ENCODE measurements around the gene PIGC.
A peak's percentile ranks its signal among the peaks of the same experiment; 100 is the strongest.

Gene PIGC

DNA sequence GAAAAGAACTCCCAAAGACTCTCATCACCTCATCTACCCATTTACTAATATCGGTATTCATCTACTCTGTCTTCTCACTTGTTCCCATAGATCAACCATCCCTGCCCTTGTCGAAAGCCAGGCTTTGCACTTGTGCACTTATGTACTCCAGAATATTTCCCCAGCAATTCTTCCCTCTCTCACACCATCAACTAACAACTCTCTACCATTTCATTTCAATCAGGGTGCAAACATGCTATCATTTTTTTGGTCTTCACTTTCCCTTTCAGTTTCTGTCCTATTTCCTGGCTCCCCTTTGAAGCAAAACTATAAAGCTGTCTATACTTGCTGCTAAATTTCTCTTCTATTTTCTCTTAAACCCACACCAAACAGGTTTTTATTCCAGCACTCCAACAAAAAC, 16.7 kb downstream of the PIGC start:
- no peak for DNase-seq

DNA sequence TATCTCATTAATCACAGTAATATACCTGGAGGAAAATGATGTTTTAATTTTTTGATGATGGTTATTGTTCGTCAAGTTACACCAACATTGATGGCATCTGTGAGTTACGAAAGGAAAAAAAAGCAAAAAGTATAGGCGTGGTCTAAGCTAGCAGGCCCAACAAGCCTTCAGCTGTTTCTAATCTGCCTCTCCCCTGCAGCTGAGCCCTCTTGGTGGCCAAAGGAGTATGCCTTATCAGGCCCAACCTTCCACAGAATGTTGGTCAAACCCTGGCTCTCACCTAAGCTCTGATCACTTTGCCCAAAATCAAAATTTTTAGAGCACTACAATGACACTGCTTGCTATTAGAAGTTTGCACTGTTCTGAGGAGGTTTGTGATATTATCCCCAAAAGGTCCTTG, 18.5 kb downstream of the PIGC start:
- DNase-seq: no peak

DNA sequence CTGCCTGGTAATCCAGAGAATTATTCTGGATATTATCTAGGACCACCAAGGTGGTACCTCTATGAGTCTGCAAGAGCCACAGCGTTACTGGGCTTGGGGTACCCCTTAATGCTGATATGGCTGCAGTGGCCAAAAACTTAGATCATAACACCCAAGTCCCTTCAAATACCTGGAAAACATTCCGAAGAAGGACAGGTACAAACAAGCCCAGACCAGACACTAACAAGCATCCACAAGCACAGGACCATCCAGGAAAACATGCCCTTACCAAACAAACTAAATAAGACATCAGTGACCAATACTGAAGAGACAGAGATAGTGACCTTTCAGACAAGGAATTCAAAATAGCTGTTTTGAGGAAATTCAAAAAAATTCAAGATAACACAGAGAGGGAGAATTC, 20.5 kb downstream of the PIGC start:
- no peak for DNase-seq

DNA sequence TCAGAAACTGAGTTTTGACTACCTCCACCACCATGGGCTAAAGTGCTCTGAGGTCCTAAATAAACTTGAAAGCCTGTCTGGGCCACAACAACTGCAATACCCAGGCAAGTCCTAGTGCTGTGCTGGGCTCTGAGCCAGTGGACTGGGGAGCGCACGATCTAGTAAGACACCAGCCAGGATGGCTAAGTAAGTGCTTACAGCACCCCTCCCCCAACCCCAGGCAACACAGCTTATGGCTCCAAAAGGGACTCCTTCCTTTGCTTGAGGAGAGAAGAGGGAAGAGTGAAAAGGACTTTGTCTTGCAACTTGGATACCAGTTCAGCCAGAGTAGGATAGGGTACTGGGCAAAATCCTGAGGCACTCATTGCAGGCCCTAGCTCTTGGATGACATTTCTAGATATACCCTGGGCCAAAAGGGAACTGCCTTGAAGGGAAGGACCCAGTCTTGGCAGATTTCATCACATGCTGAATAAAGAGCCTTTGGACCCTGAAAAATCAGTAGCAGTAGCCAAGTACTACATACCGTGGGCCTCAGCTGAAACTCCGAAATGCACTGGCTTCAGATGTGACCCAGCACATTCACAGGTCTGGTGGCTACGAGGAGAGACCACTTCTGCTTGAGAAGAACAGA, 21.8 kb downstream of the PIGC start:
- DNase-seq: no peak

DNA sequence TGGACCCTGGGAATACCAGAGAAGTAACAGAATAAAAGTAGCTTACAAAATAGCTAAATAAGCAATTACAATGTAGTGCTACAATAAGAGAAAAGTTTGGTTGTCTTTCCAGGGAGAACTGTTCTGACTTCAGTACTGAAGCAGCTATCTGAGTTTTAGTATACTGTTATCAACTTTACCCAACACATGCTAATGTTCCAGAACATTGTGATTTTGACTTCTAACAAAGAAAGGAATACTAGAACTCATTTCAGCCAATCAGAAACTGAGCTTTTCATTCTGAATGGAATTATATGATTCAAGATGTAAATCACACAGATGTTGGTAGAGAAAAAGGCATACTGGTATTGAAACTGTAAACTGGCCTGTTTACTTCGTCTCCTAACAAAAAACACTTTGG, 23.5 kb downstream of the PIGC start, which contains the start of gene C1orf105:
C1orf105 (plus strand) TSS at position 301 of the 400 bp plus-strand sequence. CDS start 201 bp downstream, outside the sequence.
- DNase-seq: no peak

DNA sequence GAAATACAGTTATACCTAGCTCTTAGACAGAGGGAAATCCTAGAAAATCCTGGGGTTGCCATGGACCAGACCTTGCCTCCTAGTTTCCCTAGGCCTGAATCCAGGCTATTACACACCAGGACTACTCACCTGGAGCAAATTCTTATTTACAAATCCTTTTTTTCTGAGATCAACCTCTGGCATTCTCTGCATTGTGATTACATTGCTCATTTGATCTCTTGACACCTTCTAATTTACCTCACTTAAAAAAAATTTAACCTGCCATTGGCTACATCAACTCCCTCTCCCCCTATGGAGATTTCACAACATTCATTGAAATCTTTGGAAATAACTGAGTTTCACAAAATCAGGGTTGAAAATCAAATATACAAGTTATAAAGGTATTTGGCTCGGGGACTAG, 26.3 kb downstream of the PIGC start:
- DNase-seq: no peak

DNA sequence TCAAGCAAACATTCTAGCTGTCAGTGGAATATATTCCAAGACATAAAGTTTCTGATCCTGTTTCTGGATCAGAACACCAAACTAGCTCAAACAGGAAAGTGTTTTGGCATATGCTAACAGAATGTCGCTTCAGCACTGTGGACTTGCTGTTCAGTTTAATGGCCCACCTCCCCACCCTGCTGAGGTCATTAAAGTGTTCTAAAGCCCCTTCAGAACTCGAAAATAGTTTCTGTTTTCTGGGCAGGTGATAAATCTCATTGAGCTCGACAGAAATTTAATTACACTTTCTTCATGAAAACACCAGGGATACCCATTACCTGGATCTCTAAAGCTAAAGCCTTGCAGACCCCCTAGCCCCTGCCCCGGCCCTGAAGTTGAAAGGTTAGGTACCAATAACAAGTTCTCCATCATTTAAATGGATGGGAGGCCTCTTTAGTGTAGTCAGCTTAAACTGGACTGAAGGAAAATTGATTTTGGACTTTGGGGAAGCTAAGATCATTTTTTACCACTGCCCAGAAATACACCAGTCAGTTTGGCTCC, 27.3 kb downstream of the PIGC start:
- DNase-seq: no peak

DNA sequence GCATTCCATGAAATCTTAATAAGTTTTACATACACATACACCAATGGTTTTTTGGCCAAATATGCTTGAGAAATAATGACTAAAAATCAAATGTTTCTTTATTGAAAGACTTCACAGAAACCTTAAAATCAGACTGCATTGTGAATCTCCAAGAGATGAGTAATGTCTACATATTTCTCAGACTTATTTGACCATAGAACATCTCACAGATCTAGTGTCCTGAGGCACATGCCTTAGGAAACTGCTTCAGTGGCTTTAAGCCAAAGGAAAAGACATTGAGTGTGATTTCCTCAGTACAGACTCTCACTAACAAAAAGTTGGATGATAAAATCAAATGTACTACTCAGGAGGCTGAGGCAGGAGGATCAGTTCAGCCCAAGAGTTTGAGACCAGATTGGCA, 29.5 kb downstream of the PIGC start:
- DNase-seq: no peak

DNA sequence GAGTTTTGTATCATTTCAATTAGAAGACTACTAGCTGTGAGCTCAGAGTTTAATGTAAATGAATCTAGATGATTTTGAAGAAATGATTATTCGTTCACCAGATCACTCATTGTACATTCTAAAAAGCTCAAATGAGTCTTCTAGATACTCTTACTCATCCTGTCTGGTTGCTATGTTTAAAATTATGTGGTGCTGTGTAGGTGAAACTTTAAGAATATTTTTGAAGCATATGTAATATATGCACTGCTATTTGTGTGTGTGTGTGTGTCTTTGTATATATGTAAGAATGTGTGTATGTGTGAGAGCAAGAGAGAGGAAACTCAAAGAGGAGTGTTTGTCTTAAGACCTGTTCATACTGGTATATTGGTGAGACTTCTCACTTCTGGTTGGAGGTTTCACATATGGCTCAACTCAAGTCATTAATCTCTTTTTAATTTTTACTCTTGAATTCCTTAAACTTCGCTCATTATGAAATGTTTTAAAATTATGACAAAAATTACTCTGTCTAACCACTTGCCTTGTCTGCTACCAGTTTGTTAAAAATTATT, 32.0 kb downstream of the PIGC start:
- DNase-seq: no peak

DNA sequence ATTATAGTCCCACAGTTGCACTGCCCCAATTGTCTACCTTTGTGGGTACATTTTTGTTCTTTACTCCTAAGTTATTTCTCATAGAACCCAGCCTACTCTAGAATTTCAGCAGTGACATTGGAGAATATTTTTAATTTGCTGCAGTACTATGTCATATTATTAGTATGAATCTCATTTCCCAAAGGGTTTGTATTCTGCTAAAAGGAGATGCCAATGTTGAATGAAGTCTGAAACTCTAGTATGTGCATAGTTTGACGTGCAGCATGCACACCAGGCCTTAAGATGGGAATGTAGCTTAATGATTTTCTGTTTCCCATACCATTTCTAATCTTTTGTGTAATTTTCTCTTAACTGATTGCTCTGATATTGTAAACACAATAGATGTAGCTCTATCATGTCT, 33.8 kb downstream of the PIGC start:
- DNase-seq: no peak

DNA sequence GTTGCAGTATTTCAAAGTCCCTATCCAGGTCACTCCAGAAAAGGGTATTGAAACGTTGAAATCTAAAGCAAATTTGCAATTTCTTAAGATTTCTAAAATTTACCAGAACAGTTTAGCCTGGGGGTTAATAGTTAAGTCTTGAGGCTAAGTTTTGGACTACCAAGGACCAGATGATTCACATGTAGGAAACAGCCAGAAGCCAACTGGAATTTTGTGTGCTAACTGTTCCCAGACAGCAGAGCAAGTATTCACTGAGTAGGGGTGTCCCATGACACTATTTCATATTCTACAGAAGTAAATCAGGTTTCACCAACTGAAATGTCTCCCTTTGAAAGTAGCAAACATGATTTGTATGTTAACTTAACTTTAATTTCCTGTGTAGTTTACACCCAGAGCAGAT, 34.9 kb downstream of the PIGC start:
- DNase-seq: no peak

DNA sequence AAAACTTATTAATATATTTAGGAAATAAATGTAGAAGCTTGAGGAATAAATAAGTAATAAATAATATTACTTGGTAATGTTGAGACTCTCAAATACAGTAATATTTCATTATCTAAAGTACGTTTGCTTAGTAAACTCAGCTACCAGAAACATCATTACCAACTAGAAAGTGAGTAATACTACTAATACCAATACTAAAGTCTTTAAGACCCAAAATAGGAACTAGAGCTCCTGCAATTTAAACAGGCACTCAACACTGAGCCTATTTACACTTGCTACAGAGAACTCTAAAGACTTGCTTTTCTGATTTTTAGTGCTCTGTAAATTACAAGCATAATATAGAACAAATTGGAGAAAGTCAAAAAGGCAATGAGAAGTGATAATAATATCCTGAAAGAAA, 36.9 kb downstream of the PIGC start:
- DNase-seq: no peak

DNA sequence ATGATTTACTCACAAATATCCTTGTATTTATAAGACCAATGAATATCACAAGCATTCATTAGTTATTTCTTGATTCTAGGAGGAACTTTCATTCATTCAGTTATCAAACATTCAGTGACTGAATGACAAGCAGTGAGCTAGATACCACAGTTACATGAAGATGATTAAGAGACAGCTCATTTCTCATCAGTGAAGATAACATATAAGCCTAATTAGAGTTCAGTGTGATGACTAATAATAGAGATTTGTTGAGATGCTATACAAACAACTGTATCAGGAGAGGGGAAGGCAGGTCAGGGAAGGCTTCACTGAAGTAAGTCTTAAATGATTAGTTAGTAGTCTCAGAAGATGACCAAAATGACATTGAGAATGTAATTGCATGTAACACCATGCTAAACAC, 38.0 kb downstream of the PIGC start:
- DNase-seq: no peak

DNA sequence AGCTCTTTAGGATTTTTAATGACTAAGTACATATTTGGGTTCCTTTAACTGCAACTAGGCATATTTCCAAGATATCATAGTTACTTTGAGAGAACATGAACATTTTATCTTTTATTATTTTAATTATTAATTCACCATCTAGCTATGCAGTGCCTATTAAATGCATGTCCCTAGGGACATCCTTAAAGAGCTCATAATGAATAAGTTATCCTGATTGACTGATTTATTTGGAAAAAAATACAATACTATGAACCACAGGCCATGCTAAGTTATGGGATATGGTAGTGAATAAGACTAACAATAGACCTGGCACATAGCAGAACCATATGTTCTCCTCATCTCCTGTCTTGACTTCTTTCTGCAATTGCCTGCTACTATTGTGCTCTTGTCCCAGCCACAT, 39.7 kb downstream of the PIGC start:
- no peak for DNase-seq

DNA sequence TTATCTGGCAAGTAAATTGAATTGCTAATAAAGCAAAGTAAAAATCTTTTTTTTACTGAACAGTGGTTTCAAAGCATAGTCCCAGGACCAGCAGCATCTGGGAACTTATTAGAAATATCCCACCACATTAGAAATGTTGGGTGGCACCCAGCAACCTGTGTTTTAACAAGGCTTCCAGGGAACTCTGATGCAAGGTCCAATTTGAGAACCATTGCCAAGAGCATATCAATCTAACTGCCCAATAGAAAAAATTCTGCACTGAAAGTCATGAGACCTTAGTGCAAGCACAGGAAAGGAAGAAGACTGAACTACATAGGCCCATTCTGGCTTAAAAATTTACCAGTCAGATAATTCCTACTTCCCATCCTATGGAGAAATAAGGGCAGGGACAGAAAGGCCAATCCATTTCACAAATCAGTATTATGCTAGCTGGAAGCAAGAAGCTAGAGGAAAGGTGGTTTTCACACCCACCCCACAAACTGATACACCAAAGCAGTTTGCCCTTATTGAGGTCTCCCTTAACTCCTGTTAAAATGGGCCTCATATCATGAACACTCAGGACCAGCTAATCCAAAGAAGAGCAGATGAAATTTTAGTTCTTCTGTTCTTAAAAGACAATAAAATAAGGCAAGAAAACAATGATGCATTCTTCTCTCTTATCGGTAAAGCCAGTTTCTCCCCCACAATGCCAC, 40.8 kb downstream of the PIGC start:
- DNase-seq: no peak

DNA sequence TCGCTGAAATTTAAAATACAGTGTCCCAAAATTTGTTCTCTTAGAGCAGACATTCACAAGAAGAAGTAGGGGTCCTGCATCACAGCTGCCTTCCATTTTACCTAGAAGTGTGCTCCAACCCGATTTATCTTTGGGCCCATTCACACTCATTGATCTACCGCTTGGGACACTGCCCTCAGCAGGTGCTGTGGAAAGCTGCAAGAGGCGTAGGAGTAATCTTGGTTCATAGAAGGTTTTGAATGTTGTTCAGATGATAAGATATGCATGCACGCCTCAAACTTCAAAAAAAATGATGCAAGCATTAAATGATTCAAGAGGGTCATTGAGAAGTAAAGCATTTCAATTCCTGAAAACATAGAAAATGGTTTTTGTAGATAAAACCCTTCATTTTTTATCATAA, 42.0 kb downstream of the PIGC start:
- DNase-seq: no peak

DNA sequence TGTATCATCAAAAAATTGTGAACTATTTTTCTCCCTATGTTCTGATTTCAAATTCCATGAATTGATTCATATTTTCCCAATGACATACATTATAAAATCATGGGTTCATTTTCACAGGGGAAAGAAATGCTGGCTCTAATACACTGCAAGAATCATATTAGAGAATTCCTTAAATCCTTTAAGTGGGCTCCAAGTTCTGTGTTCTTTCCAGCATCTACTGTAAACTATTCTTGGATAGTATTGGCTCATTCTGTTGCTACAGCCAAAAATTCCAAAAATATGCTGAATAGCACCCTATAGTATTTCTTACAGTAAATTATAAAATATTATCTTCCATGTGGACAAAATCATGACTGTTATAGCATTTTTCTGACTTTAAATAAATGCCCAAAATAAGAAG, 42.4 kb downstream of the PIGC start:
- no peak for DNase-seq

DNA sequence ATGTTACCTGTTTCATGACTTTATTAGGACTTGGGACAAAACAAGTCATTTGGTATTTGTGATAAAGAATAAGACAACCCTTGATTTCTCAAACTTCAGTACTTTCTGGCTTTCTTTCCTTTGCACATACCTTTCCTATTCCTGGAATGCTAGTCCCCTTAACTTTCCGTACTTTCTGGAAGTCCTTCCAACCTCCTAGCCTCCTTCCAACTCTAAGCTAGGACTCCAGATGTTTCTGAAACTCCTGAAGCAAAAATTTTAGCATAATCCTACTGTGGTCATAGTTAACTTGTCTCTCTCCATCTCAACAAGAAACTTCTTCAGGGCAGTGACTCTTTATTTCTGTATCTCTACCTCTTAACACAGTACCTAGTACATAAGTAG, 43.2 kb downstream of the PIGC start:
- DNase-seq: no peak

DNA sequence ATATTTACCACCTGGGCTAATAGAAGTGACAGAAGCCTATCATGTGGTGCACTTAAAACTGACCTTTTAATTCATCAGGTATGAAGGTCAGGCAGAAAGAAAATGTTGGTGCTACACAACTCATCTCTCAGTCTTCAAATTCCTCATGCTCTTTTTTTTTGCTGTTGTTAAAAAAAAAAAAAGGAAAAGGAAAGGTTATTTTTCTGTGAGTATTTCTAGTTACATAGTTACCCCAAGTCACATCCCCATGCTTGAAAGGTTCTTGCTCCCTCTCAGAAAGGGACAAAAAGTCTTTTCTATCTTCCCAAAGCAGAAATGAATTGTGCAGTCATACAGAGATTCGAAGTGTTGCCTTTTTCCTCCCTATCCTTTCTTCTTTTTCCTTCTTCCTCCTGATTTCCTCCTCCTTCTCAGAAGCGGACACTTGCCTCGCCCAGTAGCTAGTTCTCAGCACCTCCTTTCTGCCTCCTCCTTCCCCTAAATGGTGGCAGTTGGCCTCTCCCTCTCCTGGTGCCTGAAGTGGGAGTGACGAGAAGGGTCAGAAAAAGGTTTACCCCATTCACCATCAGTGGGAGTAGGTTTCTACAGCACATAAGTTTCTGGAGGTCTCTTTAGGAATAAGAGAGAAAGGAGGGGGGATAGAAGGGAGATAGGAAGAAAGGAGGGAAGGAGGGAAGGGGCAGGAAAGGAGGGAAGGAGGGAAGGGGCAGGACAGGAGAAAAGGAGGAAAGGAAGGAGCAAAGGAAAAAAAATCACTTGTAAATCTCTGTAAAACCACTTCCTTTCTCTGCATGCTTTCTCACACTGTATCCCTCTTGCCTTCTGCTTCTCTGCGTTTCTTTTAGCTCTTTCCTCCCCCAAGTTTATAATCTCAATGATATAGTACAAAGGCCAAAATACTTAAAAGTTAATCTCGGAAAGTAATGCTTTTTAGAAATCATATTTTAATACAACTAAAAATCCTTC, 43.8 kb downstream of the PIGC start:
- DNase-seq: no peak

DNA sequence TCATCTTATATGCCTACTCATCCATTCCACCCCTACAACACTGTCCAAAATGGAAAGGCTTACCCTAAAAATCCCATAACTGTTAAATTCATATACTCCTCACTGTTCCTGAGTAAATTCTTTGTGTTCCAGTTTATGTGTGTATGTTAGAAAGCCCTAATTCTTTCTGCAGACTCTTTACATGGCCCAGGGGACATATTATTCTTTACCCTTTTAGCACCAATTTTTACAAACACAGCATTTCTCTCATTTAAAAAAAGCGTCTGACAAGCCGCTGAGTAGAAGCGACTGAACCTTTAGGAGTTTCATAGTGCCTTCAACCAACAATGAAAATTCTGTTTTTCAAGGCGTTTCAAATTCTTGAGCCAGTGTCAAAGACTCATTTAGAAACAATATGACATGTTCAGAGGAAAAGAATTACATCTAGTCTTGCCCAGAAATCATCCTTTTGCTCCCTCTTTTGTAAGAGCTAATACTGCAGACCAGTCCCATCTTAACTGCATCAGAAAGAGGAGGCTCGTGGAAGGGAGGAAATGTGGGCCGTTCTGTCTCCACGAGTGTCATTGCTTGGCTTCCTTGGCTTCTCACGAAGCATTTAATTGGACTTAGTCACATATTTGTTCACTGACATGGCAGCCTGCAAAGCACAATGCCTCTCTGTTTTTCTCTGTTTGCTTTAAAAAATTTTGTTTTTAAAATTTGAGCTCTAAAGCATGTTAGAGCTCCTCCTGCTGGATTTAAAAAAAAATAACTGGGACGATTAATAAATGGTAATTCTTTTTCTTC, 44.7 kb downstream of the PIGC start:
- DNase-seq: peak; percentile 42 to 63

DNA sequence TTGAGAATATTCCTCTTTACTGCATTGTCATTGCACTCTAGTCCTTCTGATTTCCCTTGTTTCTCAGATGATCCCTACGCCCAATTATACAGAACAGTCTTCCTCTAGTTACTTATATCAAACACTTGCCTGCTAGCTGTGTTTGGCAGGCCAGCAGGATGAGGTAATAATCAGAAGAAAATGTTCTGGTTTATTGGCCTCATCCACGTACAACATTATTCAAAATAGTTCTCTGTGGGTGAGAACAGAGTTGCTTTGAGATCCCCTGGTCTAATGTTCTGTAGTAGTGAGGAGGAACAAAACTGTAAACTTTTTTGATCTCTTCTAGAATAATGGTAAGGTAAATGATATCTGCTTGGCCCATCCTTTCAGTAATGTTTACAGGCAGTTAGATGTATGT, 45.7 kb downstream of the PIGC start:
- no peak for DNase-seq

DNA sequence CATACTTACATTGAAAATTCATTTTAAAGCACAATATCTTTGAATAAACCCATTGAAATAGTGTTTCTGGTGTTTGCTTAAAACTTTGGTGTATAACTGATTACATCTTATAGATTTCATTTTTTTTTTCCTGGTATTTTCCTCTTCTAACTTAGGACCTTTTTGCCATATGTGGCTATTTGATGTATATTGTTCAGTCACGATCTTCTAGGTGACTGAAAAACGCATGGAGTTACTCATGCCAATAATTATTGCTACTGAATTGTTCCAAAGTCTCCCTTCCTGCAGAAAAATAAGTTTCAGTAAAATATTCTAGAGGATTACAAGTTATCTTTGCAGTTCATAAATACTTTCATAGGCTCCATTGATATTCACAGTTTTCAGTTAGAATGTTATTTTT, 46.2 kb downstream of the PIGC start:
- no peak for DNase-seq
